ENCODE measurements around the gene NR2F1-AS1.

The NR2F1-AS1 gene

DNA sequence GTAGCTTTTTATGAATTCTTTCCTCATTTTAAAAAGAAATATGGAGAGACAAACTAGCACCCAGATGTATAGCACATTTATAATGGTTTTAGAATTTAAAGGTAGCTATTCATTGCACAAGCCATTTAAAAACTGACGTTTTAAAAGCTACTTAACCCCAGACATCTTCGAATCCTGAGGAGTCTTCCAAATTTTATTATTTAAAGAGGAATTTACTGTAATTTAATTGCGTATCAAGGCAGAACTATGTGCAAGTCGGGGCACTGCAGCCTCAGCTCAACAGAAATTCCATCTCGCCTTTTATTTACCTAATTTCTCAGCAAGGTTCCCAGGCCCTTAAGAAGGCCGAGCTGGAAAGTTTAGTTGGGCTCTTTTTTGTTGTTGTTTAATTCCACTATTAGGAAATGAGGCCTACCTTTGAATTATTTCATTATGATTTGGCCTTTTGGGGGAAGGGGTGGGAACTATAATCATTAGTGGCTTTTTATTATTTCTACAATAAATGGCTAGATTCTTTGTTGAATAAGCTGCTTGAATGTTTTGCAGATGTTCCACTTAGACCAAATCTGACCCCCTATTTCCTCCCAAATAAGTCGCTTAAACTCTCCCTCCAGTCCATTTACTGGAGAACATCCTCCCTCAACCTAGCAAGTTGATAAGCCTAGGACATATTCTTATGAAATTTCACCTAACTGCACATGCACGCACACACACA is 22.2 kb upstream of the NR2F1-AS1 start:
- DNase-seq (no peak), ATAC-seq (no peak)

DNA sequence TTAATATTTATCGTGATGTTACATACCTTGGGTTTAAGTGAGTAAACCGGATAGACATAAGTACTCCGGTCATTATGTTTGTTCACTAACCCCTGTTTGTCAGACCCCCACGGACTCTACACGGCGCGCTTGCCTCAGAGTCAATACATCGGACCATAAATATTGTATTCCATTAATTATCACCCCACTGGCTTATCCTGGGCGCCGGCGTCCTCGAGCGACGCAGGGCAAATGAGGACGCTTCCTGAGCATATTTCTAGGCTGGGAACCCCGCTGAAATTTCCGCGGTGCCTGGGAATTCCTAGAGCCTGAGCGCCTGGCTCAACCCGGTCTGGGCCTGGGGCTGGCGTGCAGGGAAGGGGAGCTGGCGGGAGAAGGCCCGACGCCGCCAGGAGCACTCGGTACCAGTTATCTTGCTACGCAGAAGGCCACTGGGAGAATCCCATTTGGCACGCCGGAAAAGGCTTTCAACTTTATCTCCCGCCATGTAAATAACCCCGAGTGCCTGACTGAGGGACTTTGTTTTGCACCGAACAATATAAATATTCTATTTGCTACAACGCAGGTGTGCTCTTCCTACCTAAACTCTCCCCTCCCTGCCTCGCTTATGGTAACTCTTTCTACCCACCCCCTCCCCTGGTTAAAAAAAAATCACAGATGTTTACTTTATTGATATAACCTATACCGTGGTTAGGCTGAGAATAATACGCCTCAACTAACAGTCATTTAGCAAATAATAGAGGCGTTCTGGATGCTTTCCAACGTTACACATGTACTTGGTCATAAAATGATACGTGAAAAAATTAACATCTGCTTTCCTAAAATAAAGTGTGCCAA is 21.4 kb upstream of the NR2F1-AS1 start:
- no peak for ATAC-seq

DNA sequence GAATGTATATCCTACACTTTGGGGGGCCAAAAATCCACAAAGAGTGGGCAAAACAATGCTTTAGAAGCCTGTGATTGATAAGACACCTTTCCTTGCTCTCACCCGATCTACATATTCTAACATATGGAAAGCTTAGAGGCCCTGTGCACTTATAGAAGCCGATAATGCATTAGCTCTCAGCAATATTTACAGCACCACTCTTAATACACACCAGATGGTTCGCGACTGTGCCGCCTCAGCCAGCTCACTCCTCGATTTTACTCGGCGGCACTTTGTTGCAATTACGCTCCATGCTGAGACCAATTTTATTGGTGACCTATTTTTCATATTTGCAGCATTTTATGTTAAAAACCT is 20.8 kb upstream of the NR2F1-AS1 start:
- ATAC-seq, result no peak
- DNase-seq, result no peak

More for the DNA sequence above, 21.4 kb upstream of the NR2F1-AS1 start:
- no peak for DNase-seq

DNA sequence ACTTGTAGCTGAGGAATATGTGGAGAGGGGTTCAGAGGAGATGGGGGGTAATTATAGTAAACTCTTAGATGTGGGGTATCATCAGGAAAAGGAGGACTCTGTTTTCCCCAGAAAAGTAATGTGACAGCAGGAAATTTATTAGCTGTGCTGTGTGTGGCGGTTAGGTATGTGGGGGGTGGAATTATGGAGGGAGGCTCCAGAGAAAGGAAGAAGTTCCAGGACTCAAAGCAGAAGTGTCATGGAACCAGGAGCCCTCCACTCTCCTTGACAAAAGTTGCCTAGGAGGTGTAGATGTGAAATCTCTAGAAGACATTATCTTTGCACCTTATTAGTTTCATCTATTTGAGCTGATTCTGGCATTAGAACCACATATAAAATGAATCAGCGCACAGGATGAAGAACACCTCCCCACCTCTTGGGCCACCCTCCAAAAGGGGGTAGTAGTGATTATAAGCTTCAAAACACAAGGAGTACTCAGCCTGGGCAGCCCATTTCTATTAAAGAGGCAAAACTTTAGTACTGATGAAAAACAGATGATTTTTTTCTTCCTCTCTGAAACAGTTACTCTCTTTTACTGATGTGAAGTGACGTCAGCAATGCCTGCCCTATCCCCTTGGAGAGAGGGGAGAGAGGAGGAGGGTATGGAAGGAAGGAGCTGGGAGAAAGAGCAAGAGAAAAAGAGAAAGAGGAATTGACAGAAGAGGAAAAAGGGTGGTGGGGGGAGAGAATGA is 20.2 kb upstream of the NR2F1-AS1 start:
- no peak for DNase-seq
- no peak for ATAC-seq

DNA sequence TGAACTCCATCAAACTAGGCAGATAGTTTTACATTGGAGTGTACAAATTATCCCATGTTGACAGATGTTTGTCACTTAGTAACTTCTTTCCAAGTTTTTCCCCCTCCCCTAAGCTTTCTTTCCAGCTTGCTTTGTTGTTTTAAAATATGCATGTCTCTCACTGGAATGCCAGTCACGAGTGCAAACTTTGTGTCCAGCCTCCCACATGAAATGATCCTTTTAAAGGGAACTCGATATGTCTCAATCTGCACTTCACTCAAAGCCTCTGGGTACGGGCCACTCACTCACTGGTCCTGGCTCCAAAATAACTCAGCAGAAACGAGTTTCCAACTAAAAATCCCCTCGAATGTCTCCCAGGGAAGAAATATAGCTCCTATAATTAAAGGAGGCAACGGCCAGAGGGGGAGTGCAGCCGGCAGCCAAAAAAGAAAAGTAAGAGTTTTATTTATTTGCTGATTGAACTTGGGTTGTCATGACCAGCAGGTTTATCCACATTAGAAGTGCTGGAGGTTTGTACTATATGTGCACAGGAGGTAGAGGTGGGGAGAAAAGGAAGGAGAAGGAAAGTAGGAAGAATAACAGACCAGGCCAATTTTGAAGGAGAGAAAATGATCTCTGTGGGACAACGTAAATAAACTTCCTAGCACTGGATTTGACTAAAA is 19.5 kb upstream of the NR2F1-AS1 start:
- no peak for ATAC-seq
- no peak for DNase-seq

- no peak for ATAC-seq
These were observed 18.5 kb upstream of the NR2F1-AS1 start for GRCh38 chr5:93599399-93600120.

DNA sequence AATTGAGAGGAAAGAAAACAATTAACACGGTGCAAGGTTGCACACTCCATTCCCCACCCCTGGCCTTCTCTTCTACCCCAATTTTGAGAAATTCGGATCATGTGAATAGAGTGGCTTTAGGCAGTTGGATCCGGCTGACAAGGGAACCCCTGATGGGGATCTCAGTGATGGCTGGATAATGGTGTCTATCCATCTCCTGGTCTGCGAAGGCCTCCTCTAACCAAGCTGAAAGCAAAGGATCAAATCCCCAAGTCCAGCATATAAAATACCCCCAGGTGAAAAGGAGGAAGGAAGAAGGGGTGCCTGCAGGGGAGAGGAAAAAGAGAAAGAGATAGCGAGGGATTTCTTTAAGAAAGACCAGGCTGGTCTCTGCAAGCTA is 18.0 kb upstream of the NR2F1-AS1 start:
- DNase-seq (no peak), ATAC-seq (no peak)

More at GRCh38 chr5:93599399-93600120, 18.5 kb upstream of the NR2F1-AS1 start:
- no peak for DNase-seq

DNA sequence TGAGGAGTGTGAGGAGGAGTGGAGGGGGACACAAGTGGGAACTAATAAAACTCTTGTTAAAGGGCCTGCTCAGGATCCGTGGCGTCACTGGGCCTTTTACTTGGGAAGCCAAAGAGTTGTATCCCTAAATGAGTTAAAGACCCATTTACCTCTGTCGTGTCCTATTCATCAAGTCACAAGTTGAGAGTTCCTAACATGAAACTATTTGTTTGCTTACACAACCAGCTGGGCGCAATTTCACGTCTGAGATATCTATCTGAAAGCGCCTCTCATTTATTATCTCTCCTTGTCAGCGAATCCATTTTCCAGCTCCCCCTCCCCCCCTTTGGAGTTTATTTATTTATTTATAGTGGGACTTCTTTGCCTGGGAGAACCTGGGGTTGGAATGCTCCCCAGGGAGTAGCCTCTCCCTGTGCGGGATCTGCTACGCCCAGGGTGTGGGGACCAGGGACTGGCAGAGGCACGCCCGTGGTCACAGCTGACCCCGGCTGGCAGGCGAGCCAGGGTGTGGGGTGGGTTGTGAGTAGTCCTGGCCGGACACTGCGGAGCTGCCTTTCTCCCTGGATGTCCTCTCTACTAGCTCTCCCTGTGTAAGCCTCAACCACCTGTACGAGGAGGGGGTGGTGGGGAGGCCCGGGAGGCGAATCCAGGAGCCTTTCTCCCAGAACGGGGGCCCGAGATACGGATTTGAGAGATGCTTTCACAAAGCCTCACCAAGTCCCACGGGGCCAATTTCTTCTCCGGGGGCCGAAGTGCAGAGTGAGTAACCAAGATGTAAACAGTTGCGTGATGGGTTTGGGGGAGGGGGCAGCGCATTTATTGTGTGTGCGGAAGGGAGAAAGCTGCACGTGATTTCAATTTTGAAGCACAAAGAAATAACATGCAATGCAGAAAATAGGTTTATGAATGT is 17.3 kb upstream of the NR2F1-AS1 start:
- ATAC-seq, result no peak
- DNase-seq, result no peak

DNA sequence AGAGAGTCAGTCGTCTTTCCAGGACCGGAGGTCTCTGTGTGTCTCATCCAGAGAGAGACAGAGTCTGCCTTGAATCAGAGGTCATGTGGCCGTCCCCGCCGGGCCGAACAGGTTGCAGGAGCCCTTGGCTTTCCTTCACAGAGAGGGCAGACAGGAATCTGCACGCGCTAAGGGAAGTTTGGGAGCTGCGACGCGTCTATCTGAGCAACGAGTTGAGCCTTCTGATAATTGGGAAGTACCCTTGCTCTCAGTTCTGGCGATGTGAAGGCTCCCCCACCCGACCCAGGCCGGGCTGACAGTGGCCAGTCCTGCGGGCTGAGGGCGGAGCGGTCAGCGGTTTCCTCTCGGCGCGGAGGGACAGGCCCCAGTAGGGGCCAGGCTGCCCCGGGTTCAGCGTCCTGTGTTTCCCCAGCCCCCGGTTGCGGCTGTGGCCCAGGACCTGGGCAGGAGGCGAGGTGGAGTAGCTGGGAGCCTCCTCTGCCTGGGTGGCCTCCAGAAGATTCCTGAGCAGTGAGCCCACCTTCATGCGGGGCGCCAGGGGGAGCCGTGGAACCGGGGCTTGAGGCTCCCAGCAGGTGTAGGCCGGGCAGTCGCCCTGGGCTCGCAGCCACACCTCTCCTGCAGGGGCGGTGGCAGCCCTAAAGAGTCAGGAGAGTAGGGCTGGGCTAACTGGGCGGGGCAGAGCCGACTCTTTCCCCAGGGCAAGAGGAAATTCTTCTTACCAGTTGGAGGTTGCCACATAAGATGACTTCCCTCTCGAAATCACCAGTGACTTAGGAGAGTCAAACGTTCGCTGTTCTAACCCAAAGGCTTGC is 15.9 kb upstream of the NR2F1-AS1 start:
- DNase-seq (no peak), ATAC-seq (no peak)

DNA sequence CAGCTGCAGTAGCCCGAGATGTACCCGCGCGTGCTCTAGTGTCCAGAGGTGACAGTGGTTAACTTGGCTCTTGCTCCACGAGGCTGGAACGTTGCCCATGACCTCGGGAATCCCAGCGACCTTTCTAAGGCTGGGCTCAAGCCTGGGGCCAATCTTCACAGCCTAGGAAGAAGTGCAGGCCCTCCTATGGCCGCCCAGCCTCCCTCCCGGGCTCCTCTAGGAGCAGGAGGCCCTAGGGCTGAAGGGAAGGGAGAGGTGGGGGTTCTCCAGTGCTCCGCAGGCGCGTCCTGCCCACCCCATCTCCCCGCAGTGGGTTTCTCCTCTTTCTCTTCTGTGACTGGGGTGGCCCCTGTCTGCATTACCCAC is 15.3 kb upstream of the NR2F1-AS1 start:
- DNase-seq, result no peak
- no peak for ATAC-seq

DNA sequence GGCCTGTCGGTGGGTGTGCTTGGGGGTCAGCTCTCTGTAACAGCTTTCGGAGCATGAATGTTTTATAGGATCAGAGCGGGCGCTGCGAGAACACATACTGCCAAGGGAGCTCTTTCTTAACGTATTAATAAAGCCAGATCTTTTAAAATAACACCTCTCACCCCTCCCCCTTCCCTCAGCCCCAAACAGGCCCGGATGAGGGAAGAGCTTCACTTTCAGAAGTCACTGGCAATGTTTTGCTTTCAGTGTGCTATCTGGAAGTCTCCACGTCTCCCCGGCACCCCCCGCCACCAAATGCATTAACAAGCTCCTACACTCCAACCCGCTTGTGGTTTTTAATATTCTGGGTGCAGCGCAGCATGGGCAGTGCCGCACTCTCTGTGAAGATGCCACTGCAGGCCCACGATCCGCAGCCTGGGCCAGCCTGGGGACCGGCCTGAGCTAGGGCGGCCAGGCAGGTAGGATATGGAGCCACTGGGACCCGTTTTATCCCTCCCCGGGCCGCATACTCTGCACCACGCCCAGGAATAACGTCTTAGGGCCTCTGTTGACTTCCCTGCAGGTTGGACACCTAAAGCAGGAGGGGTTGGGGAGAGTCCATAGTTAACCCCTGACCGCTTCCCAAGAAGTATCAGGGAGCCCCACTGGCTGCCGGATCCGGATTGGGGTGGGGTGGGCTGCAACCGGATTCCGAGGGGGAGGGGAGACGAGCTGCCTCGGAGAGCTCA is 14.6 kb upstream of the NR2F1-AS1 start:
- ATAC-seq, result no peak

DNA sequence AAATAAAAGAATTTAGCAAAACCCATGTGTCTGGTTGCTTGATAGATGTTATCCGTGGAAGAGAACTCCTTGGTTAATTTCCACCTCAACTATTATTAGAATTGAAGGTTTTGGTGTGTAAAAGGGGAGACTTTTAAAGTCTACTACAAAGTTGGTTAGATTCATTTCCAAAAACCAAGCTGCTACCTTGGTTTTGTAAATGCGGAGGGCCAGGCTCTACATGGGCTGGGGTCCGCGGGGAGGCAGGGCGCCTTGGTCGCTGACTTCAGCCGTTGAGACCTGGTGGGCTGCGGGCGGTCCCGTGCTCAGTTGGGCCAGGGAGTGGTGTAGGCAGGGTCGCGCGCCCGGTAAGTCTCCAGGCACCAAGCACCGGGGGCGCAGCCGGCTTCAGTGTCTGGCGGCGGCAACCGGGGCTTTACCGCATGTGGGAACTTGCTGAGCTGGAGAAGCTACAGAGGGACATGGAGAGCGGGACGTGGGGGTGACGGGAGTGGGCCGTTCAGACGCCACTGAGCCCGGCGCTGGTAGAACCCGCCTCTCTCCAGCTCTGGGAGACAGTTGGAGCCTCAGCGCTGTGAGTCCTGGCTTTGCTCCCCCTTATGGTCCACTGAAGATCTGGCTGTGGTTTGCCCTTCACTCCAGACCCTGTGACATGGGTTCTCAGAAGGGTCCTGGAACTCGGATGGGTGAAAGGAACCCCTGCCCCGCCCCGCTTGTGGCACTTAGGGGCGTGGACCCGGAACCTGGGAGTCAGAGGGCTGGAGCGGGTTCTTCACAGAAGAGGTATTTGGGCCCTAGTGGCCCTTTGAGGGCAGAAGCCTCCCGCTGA is 13.8 kb upstream of the NR2F1-AS1 start:
- ATAC-seq (no peak), DNase-seq (no peak)

More for the DNA sequence above, 14.6 kb upstream of the NR2F1-AS1 start:
- DNase-seq, result no peak

- DNase-seq (no peak), ATAC-seq (no peak)
These were observed 12.6 kb upstream of the NR2F1-AS1 start for GRCh38 chr5:93593476-93594131.

DNA sequence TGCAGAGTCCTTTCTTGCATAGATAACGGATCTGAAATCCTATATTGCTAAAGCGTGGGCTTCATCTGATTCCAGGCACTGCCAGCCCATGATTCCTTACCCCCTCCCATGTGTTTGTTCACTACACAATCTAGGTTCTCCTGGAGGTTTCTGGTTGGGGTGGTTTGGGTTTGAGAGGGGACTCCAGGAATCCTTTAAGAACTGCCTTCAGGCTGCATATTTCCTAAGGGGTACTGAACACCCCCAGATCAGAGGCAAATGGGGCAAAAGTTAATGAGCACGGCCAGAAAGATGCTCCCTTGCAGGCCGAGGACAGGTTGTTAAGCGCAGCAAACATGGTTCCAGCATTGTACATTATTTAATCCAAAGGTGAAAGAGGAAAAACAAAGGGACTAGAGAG is 11.9 kb upstream of the NR2F1-AS1 start:
- ATAC-seq (no peak), DNase-seq (no peak)

DNA sequence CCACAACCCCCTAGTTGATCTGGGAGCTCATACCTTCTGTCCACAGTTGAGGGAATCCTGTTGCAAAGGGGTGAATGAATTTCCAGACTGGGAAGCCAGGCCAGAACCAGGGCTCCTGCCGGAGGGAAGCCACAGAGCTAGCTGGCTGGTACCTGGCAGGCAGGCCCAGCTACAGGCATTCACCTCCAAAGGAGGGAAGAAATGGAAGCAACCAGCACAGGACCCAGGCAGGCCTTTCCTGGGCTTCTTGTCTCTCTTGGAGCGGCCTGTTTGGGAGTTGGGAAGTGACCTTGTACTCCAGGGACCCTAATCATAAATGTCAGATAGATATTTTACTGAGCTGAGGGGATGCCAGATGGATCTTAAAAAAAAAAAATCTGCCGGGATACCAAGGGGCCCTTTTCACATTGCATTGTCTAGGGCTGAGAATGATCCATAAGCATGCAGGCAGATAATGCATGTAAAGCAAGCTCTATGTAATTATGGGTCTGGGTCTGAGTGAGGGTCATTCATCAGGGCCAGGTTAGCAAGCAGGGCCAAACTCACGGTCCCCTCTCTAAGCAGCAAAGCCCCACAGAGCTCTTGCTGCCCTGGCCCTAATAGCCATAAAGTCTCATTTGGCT is 10.4 kb upstream of the NR2F1-AS1 start:
- ATAC-seq, result no peak
- no peak for DNase-seq

- ATAC-seq, result no peak
These were observed 9.5 kb upstream of the NR2F1-AS1 start for GRCh38 chr5:93590493-93590892.

DNA sequence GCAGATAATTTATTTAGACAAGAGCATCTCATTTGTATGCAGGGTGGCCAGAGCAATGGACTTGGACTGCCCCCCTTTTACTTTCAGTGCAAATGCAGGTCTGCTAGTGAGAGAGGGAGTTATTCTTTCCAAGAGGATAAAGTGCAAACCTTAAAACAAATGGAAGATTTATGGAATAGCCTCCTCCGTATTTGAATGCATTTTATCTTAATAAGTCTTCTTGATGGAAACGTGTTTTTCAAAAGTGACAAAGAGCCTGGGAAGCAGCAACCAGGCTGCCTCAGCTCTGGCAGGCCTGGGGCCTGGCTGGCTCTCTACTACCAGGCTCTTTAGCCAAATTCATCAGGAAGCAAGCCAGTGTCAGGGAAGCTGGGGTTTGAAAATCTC is 8.8 kb upstream of the NR2F1-AS1 start:
- ATAC-seq (no peak), DNase-seq (no peak)

More at GRCh38 chr5:93590493-93590892, 9.5 kb upstream of the NR2F1-AS1 start:
- DNase-seq, result no peak

All from stimulated activated naive CD8-positive, alpha-beta T cell treated with anti-CD3 and anti-CD28 coated beads, Interleukin-15, Interleukin-2, amounts not matched to agents 100 U/mL and 50 U/mL, for 24 hours (primary cell).